H1 (cell line): ENCODE data around the gene HLF. TPM values are rescaled to one million over a fixed set of nuclear protein-coding genes. Genes with fewer than 3 reads are reported as not detected.
A peak's percentile ranks its signal among the peaks of the same experiment; 100 is the strongest.

Experiments used
- ATF2 ChIP-seq: IDR thresholded peaks from 2 replicates; pipeline ENCODE4 v1.6.1; 2012; ENCODE audit warnings: low read length, inconsistent platforms
- BACH1 ChIP-seq: IDR thresholded peaks from 2 replicates; pipeline ENCODE4 v1.6.1; 2012; ENCODE audit warnings: low read length, improper control_type of control experiment
- CBX5 ChIP-seq: fragments of 300-800, 300-1000 bp; sonication (generic); IDR thresholded peaks from 2 replicates; pipeline ENCODE4 v1.7.1; 2016; ENCODE audit warnings: antibody characterized with exemption, low read length, low read depth
- CHD2 ChIP-seq: IDR thresholded peaks from 2 replicates; pipeline ENCODE4 v1.6.1; 2012; ENCODE audit warnings: low read length, improper control_type of control experiment
- CREB1 ChIP-seq: IDR thresholded peaks from 2 replicates; pipeline ENCODE4 v1.6.1; 2012; ENCODE audit warnings: inconsistent platforms
- CTBP2 ChIP-seq: IDR thresholded peaks from 2 replicates; pipeline ENCODE4 v1.7.0; 2011; ENCODE audit warnings: borderline replicate concordance, mild to moderate bottlenecking, moderate library complexity, mixed read lengths, low read length; ENCODE audit not compliant: insufficient read depth, insufficient read length
- EGR1 ChIP-seq: IDR thresholded peaks from 2 replicates; pipeline ENCODE4 v1.6.1; 2011; ENCODE audit warnings: low read depth, low read length, borderline replicate concordance
- FOSL1 ChIP-seq: IDR thresholded peaks from 2 replicates; pipeline ENCODE4 v1.6.1; 2011; ENCODE audit warnings: mild to moderate bottlenecking, low read depth, low read length, moderate library complexity; ENCODE audit not compliant: insufficient read depth
- HDAC2 ChIP-seq, 2 experiments: fragments of 300-600 bp in 1 of 2; sonication (generic) in 1 of 2; IDR thresholded peaks; 2 replicates each; pipeline ENCODE4 v1.6.1; 2011 to 2012; ENCODE audit warnings: low read depth in 2 of 2, low read length in 2 of 2, mild to moderate bottlenecking in 2 of 2, moderate library complexity in 2 of 2, borderline replicate concordance in 1 of 2, inconsistent platforms in 1 of 2
- JUN ChIP-seq: IDR thresholded peaks from 2 replicates; pipeline ENCODE4 v1.6.1; 2011; ENCODE audit warnings: low read depth, mild to moderate bottlenecking, improper control_type of control experiment, low read length
- KDM4A ChIP-seq: IDR thresholded peaks from one replicate; pipeline ENCODE4 v1.7.1; 2012; ENCODE audit warnings: low read depth, mild to moderate bottlenecking, moderate library complexity, low read length, inconsistent platforms; ENCODE audit not compliant: severe bottlenecking
- KDM5A ChIP-seq: fragments of 200-600 bp; IDR thresholded peaks from 2 replicates; pipeline ENCODE4 v1.7.1; 2012; ENCODE audit warnings: mild to moderate bottlenecking, low read length, inconsistent platforms, mixed read lengths
- MAFK ChIP-seq: IDR thresholded peaks from 2 replicates; pipeline ENCODE4 v1.6.1; 2012; ENCODE audit warnings: low read depth, mild to moderate bottlenecking, improper control_type of control experiment, low read length
- POU5F1 ChIP-seq: IDR thresholded peaks from 2 replicates; pipeline ENCODE4 v1.6.1; 2011; ENCODE audit warnings: low read depth, mild to moderate bottlenecking, low read length, moderate library complexity
- RNF2 ChIP-seq: fragments of 200-900, 300-1000 bp; sonication (generic); IDR thresholded peaks from 2 replicates; pipeline ENCODE4 v1.7.1; 2016; ENCODE audit warnings: borderline replicate concordance, low read depth, mild to moderate bottlenecking, antibody characterized with exemption, low read length; ENCODE audit not compliant: poor library complexity, severe bottlenecking; ENCODE audit errors: missing control alignments
- RXRA ChIP-seq: IDR thresholded peaks from 2 replicates; pipeline ENCODE4 v1.6.1; 2011; ENCODE audit warnings: low read depth, mild to moderate bottlenecking, low read length, moderate library complexity; ENCODE audit not compliant: insufficient read depth
- SUZ12 ChIP-seq: fragments of 200-600 bp; sonication (generic); IDR thresholded peaks from 2 replicates; pipeline ENCODE4 v1.6.1; 2012; ENCODE audit warnings: mild to moderate bottlenecking, inconsistent platforms, low read length, moderate library complexity, mixed read lengths
- TBP ChIP-seq: IDR thresholded peaks from 2 replicates; pipeline ENCODE4 v1.6.1; 2011; ENCODE audit warnings: low read depth, low read length, improper control_type of control experiment
- TCF12 ChIP-seq: IDR thresholded peaks from 2 replicates; pipeline ENCODE4 v1.6.1; 2011; ENCODE audit warnings: low read depth, mild to moderate bottlenecking, low read length
- TEAD4 ChIP-seq: IDR thresholded peaks from 2 replicates; pipeline ENCODE4 v1.6.1; 2012; ENCODE audit warnings: low read depth, low read length, inconsistent platforms, mixed read lengths
- YY1 ChIP-seq: IDR thresholded peaks from 2 replicates; pipeline ENCODE4 v1.6.1; 2011; ENCODE audit warnings: low read depth, mild to moderate bottlenecking, low read length
- ZNF274 ChIP-seq: IDR thresholded peaks from 2 replicates; pipeline ENCODE4 v1.7.0; 2012; ENCODE audit warnings: low read length, borderline replicate concordance; ENCODE audit errors: extremely low read depth
- polyA plus RNA-seq, 7 experiments: library from polyadenylated mRNA; depleted of rRNA in 3 of 7; stranded (reverse) in 5 of 7; unstranded in 2 of 7; fragments of >200 nt in 5 of 7; fragments of 200-250 nt in 2 of 7; gene quantifications; 1 replicate in 5 of 7; 2 replicates in 1 of 7; 4 replicates in 1 of 7; pipeline versions ENCODE4 v1.2.1 to v1.2.3, GENCODE V29; 2011 to 2013; ENCODE audit warnings: missing spikeins in 2 of 7, mixed read lengths in 2 of 7
- total RNA-seq: library from RNA; stranded (reverse); fragmentation: NEBNext Ultra II Directional; extraction: Animal tissue kit (Norgen Biotek cat#: 25700); gene quantifications from 2 replicates; pipeline ENCODE4 v1.2.1, GENCODE V29; 2021
- TF ChIP-seq, protein P1 (sequence below): IDR thresholded peaks from 2 replicates; pipeline ENCODE4 v1.6.1; 2012; ENCODE audit warnings: inconsistent platforms

The HLF gene
- total and polyA plus RNA-seq, 2 of the 8 experiments (the other 6 are each of a cell fraction or from before 2014, with no cell fraction given), result 0.39 to 0.60 TPM

DNA sequence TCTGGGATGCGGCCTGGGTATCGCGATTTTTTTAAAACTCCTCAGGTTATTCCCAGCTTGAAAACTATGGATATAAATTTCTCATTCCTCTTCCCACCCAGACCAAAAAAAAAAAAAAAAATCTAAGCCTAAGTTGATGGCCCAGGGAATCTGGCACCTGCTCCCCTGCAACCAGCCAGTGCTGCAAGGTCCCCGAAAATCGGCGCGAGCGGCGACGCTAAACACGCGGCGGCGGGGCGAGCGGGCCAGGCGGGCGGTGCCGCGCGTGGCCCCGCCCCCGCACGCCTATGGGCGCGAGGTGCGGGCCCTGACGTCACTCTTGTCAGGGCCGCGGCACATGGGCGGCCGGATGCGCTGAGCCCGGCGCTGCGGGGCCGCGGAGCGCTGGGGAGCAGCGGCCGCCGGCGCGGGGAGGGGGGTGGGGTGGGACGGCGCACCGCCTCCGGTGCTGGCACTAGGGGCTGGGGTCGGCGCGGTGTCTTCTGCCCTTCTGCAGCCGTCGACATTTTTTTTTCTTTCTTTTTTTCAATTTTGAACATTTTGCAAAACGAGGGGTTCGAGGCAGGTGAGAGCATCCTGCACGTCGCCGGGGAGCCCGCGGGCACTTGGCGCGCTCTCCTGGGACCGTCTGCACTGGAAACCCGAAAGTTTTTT is at the start of gene HLF (continued):
- TF ChIP-seq FOSL1 (no peak), TEAD4 (no peak), RXRA (no peak), HDAC2 (IDR thresholded peaks at IDR 0.05; ENCODE audit: borderline replicate concordance in 1 of 2, low read depth in 2 of 2, low read length in 2 of 2) (peak in 1 of 2 experiments; percentile 35; a peak in 1 of 4 replicates), CHD2 (no peak), JUN (no peak), BACH1 (no peak), SUZ12 (no peak; the same call in 1 of the 2 replicates), KDM4A (no peak), TBP (no peak), YY1 (no peak), ZNF274 (no peak), CREB1 (peak; percentile 71), RNF2 (no peak), TCF12 (0 out of 2 replicates have a peak, but pooled peaks have one; percentile 12), EGR1 (peak; percentile 73), ATF2 (no peak), CBX5 (no peak), POU5F1 (no peak), MAFK (no peak), KDM5A (no peak), CTBP2 (no peak)
- TF ChIP-seq, protein P1, sequence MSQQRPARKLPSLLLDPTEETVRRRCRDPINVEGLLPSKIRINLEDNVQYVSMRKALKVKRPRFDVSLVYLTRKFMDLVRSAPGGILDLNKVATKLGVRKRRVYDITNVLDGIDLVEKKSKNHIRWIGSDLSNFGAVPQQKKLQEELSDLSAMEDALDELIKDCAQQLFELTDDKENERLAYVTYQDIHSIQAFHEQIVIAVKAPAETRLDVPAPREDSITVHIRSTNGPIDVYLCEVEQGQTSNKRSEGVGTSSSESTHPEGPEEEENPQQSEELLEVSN, result peak; percentile 73
